GM12878 (cell line): ENCODE measurements around the gene CCS.

Experiments
- MAX ChIP-seq: IDR thresholded peaks from 2 replicates; pipeline ENCODE4 v1.6.1; 2012; ENCODE audit warnings: low read depth, low read length, improper control_type of control experiment
- POLR2A ChIP-seq: IDR thresholded peaks from 2 replicates; pipeline ENCODE4 v1.6.1; 2011; ENCODE audit warnings: low read depth, mild to moderate bottlenecking, low read length
- RCOR1 ChIP-seq: conservative IDR thresholded peaks from 2 replicates; pipeline ENCODE4 v1.6.1; 2012; ENCODE audit warnings: low read depth, low read length, improper control_type of control experiment
- YY1 ChIP-seq: IDR thresholded peaks from 2 replicates; pipeline ENCODE4 v1.6.1; 2011; ENCODE audit warnings: low read depth, mild to moderate bottlenecking, low read length

GRCh38 chr11:66603072-66603471, 10.1 kb downstream of the CCS start:
- TF ChIP-seq POLR2A (no peak), MAX (no peak), YY1 (no peak), RCOR1 (no peak)
